IPS-18c (cell line): ENCODE data around the gene GALNT2.

ENCODE experiments used
- H3K4me3 ChIP-seq: 2 replicates; pipeline ENCODE4 v1.7.0; 2013; ENCODE audit warnings: low read depth, mild to moderate bottlenecking, low read length, moderate library complexity; ENCODE audit not compliant: insufficient read depth
- H3K9me3 ChIP-seq: one replicate; pipeline ENCODE4 v1.6.1; 2013; ENCODE audit warnings: mild to moderate bottlenecking, low read length, moderate library complexity; ENCODE audit not compliant: control insufficient read depth, insufficient read depth

GALNT2 gene

GRCh38 chr1:230250666-230251065 lies 183.6 kb downstream of the GALNT2 start:
- H3K4me3 ChIP-seq, result no peak overlapping the region
- H3K9me3 ChIP-seq, result no peaks in the 10 kb centered on the region

- H3K4me3 ChIP-seq, result no peak overlapping the region
These were observed 184.7 kb downstream of the GALNT2 start for GRCh38 chr1:230251644-230252191.

GRCh38 chr1:230253150-230253549 lies 186.1 kb downstream of the GALNT2 start:
- Histone ChIP-seq H3K4me3 (no peak overlapping the region), H3K9me3 (no peaks in the 10 kb centered on the region)

More at GRCh38 chr1:230251644-230252191, 184.7 kb downstream of the GALNT2 start:
- no peaks in the 10 kb centered on the region for H3K9me3 ChIP-seq

- Histone ChIP-seq H3K9me3 (no peaks in the 10 kb centered on the region), H3K4me3 (no peak overlapping the region)
These were observed 187.2 kb downstream of the GALNT2 start for GRCh38 chr1:230254265-230254664.

- Histone ChIP-seq H3K9me3 (no peaks in the 10 kb centered on the region), H3K4me3 (no peak overlapping the region)
These were observed 188.1 kb downstream of the GALNT2 start for GRCh38 chr1:230255116-230255515.

- Histone ChIP-seq H3K4me3 (no peak overlapping the region), H3K9me3 (no peaks in the 10 kb centered on the region)
These were observed 189.0 kb downstream of the GALNT2 start for GRCh38 chr1:230255991-230256390.

- Histone ChIP-seq H3K4me3 (no peak overlapping the region), H3K9me3 (no peaks in the 10 kb centered on the region)
These were observed 189.9 kb downstream of the GALNT2 start for GRCh38 chr1:230256896-230257295.

GRCh38 chr1:230259621-230260020 lies 192.6 kb downstream of the GALNT2 start:
- H3K4me3 ChIP-seq, result no peak overlapping the region
- no peaks in the 10 kb centered on the region for H3K9me3 ChIP-seq

- H3K4me3 ChIP-seq, result no peak overlapping the region
- H3K9me3 ChIP-seq, result no peaks in the 10 kb centered on the region
These were observed 193.8 kb downstream of the GALNT2 start for GRCh38 chr1:230260831-230261230.

- no peak overlapping the region for H3K4me3 ChIP-seq
- H3K9me3 ChIP-seq, result no peaks in the 10 kb centered on the region
These were observed 195.1 kb downstream of the GALNT2 start for GRCh38 chr1:230261928-230262650.

GRCh38 chr1:230262867-230263567 lies 196.0 kb downstream of the GALNT2 start:
- Histone ChIP-seq H3K9me3 (no peaks in the 10 kb centered on the region), H3K4me3 (no peak overlapping the region)

GRCh38 chr1:230263568-230264195 lies 196.6 kb downstream of the GALNT2 start:
- H3K4me3 ChIP-seq, result no peak overlapping the region

DNA sequence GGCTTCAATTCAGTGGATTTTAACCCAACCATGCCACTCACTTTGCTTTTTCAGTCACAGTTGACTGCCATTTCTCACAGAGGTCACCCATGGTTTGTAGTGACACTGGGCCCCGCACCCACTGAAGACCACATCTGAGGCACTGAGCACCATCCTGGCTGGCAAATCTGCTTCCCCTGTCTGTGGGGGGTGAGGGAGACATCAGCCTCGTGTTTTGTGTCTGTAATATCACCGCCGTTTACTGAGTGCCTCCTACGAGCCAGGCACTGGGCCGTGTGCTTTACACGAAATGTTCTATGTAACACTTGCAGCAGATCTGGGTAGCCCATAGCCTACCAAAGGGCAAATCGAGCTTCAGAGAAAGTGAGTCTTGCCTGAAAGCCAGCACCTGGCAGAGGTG lies 197.3 kb downstream of the GALNT2 start:
- Histone ChIP-seq H3K4me3 (no peak overlapping the region), H3K9me3 (no peaks in the 10 kb centered on the region)

More at GRCh38 chr1:230263568-230264195, 196.6 kb downstream of the GALNT2 start:
- no peaks in the 10 kb centered on the region for H3K9me3 ChIP-seq

- H3K4me3 ChIP-seq, result no peak overlapping the region
- no peaks in the 10 kb centered on the region for H3K9me3 ChIP-seq
These were observed 198.4 kb downstream of the GALNT2 start for GRCh38 chr1:230265200-230266115.

DNA sequence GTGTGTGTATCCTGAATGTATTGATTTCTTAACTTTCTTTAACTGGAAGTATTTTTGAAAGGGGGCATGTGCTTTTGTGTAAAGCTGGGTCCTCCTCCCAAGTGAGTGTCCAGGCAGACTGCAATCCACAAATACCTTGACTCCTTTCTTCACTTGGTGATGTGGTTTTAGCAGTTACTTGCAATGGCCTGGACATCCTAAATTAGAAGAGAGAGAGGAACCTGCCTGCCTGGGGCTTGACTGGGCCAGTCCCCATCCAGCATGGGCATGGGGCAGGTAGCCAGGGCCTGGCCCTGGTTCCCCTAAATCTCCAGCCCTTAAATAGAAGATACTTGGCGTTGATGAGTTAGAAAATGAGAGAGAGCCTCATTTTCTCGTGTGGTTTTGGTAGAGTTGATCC lies 199.4 kb downstream of the GALNT2 start:
- no peaks in the 10 kb centered on the region for H3K9me3 ChIP-seq
- H3K4me3 ChIP-seq, result no peak overlapping the region

- no peak overlapping the region for H3K4me3 ChIP-seq
- H3K9me3 ChIP-seq, result no peaks in the 10 kb centered on the region
These were observed 200.5 kb downstream of the GALNT2 start for GRCh38 chr1:230267338-230268065.
